GM18498 (cell line): ENCODE measurements around the gene LRCH3.
A peak's percentile ranks its signal among the peaks of the same experiment; 100 is the strongest.

ENCODE experiments used
- ATAC-seq: cut with Tn5 transposase; IDR thresholded peaks from one replicate; pipeline ENCODE4 v1.9.1; 2021; ENCODE audit warnings: mild to moderate bottlenecking, moderate library complexity; ENCODE audit not compliant: unreplicated experiment

The LRCH3 gene

DNA sequence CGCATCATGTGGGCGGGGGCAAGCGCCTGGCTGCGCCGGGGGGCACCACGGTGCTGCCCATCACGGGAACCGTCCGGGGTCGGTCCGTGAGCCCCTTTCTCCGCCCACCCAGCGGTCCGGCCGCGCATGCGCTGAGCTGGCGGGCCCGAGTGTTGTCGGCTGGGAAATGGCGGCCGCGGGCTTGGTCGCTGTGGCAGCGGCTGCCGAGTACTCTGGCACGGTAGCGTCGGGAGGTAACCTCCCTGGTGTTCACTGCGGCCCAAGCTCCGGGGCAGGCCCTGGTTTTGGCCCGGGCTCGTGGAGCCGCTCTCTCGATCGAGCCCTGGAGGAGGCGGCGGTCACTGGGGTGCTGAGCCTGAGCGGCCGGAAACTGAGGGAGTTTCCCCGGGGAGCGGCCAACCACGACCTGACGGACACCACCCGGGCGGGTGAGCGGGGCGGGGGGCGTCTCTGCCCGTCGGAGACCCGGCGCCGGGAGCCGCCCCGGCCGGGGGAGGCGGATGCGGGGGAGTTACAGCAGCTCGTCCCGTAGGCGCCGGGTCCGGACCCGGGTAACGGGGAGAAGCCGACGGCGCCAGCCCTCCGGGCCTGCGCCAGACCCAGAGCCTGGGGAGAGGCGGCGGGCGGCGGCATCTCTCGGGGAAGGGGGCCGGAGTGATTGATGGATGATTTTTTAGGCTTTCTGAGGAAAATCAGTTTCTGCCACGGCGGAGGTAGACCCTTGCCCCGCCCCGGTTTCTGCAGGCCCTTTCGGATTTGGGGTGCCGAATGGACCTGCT lies at the start of gene LRCH3:
TSS of gene LRCH3 (plus strand) at position 142 of the 779 bp plus-strand sequence. CDS start at position 167, 25 bp downstream.
- ATAC-seq, result peak; percentile 83

- ATAC-seq, result no peak
Observed at GRCh38 chr3:197742787-197743186, 48.3 kb upstream of the LRCH3 start.

DNA sequence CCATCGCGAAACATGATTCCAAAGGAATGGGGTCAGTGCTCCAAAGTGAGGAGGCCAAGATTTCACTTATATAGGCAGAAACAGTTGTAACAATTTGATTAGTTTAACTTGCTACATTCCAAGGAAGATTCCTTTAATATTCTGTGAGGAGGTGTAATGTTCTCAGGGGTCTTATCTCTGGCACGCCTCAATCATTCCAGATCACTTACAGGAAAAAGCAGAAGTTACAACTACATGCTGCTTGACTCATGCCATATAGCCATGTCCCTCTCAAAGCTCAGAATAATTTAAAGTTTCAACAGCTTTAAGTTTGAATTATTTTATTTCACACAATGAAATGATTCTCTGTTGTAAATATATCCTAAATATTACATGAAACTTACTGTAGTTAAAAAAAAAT lies 44.8 kb upstream of the LRCH3 start:
- ATAC-seq, result no peak

DNA sequence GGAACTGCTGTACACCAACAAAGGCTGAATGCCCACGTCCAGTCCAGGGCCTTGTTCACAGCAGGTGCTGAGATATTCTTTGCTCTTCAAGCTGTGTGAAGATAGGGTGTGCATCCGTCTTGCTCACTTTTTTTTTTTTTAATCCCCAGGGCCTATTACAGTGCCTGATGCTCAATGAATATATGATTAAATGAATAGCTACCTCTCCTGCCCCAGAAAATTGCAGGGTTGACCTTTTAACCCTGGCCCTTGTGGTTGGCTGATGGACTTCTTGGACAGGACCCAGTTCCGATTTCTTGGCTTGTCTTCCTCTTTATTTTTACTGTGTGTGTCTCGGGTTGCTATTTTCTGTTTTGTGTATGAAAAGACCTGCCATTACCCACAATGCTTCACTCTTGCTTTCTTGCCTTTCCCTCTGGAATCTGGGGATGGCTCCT lies 44.2 kb upstream of the LRCH3 start:
- no peak for ATAC-seq

DNA sequence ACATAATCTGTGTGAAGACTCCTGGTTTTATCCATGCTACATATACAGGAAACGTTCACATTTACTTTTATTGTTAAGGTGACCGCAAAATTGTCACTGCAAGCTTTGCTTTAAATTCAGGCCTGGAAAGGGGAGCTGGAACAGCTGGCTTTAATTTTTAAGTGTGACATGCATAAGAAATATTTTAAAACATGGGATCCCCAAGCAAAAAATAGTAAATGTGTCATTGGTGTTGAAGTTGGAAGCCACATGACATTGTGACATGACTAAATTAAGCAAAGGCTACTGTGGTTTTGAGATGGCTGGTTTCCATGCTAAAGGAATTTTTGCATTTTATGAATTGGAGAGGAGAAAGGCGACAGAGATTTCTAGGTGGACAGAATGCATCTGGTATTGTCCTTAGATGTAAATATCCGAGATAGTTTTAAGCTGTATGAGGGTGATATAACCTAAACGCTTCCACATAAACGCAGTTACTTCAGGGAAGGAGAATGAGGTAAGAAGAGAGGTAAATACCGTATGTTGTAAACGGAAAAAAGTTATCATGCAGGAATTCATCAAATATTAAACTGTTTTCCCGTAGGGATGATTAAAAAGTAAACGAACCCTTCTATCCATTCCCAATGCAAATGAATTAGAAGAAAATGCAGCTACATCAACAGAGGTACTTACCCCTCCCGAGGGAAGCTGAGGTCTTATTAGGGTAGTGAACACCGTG lies 42.3 kb upstream of the LRCH3 start:
- no peak for ATAC-seq

GRCh38 chr3:197749315-197749600 lies 41.8 kb upstream of the LRCH3 start:
- peak; percentile 35 for ATAC-seq

DNA sequence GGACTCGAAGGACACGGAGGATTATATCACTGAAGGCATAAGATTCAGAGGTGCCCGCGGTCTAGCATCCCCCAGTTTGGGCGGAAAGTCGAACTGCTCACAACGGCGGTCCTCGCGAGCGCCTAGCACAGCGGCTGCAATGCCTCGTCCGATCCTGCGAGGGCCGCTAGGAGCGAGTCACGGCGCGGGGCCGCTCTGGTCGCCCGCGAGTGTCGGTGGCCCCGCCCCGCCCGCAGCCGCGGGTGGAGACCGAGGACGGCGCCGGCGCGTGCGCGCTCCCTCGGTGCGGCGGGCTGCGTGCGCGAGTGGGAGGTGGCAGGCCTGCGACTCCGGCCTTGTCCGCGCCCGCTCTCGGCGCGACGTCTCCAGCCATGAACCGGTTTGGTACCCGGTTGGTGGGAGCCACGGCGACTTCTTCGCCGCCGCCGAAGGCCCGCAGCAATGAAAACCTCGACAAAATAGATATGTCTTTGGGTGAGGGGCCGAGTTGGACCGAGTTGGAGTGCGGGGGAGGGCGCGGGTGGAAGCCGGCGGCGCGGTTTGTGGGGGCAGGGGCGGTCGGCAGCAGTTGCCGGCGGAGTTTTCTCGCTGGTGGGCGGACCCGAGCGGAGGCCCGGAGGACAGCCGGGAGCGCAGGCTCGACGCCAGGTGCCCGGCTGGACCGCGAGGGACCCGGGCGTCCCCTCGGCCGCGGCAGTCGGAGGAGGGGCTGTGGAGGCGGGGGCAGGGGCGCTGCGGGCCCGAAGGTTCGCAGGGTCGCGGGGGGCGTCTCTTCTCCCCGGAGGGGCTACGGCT lies 41.3 kb upstream of the LRCH3 start, which contains the start of gene FYTTD1:
TSS of gene FYTTD1 (plus strand) at position 283 of the 795 bp plus-strand sequence. CDS start at position 372, 89 bp downstream.
- peak; percentile 82 for ATAC-seq

GRCh38 chr3:197750396-197750831 lies 40.6 kb upstream of the LRCH3 start:
- ATAC-seq, result peak; percentile 52

- no peak for ATAC-seq
Observed at GRCh38 chr3:197750858-197751737, 40.0 kb upstream of the LRCH3 start.

DNA sequence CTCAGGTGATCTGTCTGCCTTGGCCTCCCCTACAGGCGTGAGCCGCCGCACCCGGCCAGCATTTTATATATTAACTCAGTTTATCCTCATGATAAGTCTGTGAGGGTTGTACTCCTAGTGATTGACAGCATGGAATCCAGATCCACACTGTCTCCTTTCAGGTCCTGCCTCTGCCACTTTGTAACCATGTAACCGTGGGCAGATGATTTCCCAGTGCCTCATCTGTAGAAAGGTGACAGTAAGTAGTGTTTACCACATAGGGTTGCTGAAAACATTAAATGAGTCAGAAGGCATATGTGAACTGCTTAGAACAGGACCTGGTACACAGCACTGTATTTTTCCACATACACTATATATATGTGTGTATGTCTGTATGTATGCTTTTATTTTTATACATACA lies 38.9 kb upstream of the LRCH3 start:
- ATAC-seq, result no peak

DNA sequence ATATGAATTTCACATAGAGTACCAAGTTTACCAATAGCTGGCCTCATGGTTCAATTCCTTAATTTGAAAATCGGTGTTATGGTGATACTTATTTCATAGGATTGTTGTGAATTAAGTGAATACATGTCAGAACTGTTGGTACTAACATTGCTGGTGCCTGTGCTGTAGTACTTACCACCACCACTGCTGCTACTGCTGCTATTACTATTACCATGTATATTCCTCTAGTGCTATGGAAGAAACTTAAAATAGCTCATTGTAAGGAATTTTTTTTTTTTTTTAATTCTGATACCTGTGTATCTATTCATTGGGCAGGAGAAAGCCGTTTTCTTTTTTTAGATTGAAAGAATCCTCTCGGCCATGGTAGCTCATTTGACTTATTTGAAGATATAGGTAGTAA lies 37.8 kb upstream of the LRCH3 start:
- ATAC-seq, result no peak

DNA sequence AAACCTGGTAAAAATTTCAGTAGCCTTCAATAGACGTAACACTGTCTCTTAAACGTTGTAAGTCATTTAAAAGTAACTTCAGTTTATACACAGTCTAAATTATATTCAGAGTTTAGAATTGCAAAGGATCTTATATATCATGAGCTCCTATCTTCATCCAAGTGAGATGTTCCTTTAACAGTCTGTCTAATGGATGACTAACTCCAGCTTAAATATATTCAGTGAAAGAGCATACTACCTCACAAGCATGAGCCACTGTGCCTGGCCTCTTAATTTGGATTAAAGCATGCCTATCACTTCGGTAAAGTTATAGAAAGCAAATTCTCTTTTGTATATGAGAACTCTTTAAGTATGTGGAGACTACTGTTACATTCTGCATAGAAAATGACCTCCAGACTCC lies 34.4 kb upstream of the LRCH3 start:
- ATAC-seq, result no peak

DNA sequence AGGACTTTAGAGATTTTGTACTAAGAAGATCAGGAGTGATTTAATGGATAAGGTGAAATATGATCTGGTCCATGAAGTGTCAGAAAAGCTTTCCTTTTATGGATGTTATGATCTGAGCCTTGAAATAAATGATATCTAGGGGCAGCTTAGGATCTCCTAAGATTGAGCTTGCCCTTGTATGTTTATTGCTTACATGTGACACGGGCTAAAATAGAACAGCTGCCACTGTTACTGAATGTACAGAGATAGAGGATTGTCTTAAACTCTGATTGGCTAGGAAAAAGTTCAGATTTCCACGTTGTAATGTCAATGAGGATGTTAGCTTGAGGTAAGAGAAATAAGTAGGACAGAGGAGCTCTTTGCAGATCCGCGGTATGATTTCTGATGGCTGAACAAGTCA lies 32.5 kb upstream of the LRCH3 start:
- ATAC-seq, result no peak

DNA sequence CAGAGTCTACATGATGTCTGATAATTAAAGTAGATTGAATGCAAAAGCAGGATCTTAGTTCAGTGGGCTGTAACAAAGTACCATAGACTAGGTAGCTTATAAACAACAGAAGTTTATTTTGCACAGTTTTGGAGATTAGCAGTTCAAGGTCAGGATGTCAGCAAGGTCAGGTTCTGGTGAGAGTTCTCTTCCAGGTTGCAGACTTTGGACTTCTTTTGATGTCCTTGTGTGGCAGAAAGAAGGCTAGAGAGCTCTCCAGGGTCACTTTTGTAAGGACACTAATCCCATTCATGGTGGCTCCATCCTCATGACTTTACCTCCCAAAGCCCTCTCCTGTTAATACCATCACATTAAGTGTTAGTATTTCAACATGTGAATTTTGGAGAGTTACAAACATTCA lies 29.3 kb upstream of the LRCH3 start:
- ATAC-seq, result no peak

- ATAC-seq, result no peak
Observed at GRCh38 chr3:197775317-197775716, 15.7 kb upstream of the LRCH3 start.

DNA sequence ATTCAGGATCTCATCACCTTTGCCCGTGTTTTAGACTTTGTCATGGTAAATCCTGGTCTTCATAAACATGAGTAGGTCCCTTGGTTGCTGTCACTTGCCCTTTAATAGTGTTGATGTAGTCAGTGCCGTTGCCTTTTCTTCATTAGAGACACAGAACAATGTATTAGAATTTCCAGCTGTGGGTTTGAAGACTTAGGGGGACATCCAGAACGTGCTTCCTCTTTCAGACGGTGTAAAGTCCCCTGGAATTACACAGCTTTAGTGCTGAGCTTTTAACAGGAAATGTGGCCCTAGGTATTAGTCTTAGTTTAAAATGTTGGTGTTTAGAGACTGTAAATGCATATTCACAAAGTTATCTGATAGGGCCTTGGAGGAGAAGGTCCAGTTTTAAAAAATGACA lies 8.8 kb upstream of the LRCH3 start:
- peak; percentile 52 for ATAC-seq

GRCh38 chr3:197784019-197784585 lies 7.0 kb upstream of the LRCH3 start:
- ATAC-seq, result no peak

- no peak for ATAC-seq
Observed at GRCh38 chr3:197787412-197787811, 3.6 kb upstream of the LRCH3 start.

- no peak for ATAC-seq
Observed at GRCh38 chr3:197789309-197789708, 1.7 kb upstream of the LRCH3 start.

DNA sequence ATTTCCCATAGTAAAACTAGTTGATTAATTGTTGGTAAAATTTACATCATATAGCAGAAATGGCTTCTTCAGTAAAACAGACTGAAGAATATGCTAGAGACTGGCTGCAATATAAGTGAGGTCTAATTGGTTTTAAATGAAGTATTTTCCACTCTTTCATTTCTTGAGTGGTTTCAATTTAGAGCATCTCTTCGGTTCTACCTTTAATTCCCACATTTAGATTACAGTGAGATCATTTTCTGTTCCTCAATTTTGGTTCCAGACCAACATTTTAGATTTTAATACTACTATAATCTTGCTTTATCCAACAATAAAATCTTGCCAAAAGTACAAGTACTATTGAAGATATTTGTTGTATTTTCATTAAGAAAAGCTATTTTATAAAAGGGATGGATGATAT lies 1.0 kb upstream of the LRCH3 start:
- no peak for ATAC-seq
